HepG2 (cell line): ENCODE data around the gene NUDT7. TPM values are rescaled to one million over a fixed set of nuclear protein-coding genes. Genes with fewer than 3 reads are reported as not detected.

ENCODE experiments used
- AFF4 ChIP-seq: sonication (generic); formaldehyde crosslinking; IDR thresholded peaks from 2 replicates; pipeline ENCODE4 v1.4.0; 2020; ENCODE audit warnings: missing genetic modification reagents
- AGO2 ChIP-seq: fragments of 200-400 bp; formaldehyde crosslinking; optimal IDR thresholded peaks from 2 replicates; pipeline ENCODE3; 2017; ENCODE audit warnings: mild to moderate bottlenecking, low read depth, low read length, moderate library complexity
- BORCS8-MEF2B ChIP-seq: sonication (generic); formaldehyde crosslinking; IDR thresholded peaks from 2 replicates; pipeline ENCODE4 v1.8.0; 2022; ENCODE audit warnings: mild to moderate bottlenecking, missing genetic modification reagents
- GATAD1 ChIP-seq: IDR thresholded peaks from 2 replicates; pipeline ENCODE4 v1.6.1; 2016; ENCODE audit warnings: missing genetic modification reagents, missing compliant biosample characterization
- NFE2L1 ChIP-seq: sonication (generic); formaldehyde crosslinking; IDR thresholded peaks from 2 replicates; pipeline ENCODE4 v1.4.0; 2020; ENCODE audit warnings: missing genetic modification reagents, mild to moderate bottlenecking, borderline replicate concordance
- PCBP2 ChIP-seq: fragments of 200-400 bp; formaldehyde crosslinking; optimal IDR thresholded peaks from 2 replicates; pipeline ENCODE3; 2018; ENCODE audit warnings: low read length, low read depth; ENCODE audit not compliant: poor library complexity, severe bottlenecking
- POLR2AphosphoS2 ChIP-seq: IDR thresholded peaks from 2 replicates; pipeline ENCODE4 v1.6.1; 2011; ENCODE audit warnings: low read depth, low read length, improper control_type of control experiment
- POLR2G ChIP-seq: fragments of 200-400 bp; formaldehyde crosslinking; IDR thresholded peaks from 2 replicates; pipeline ENCODE4 v1.6.1; 2018; ENCODE audit warnings: mild to moderate bottlenecking, low read depth, low read length, moderate library complexity
- SCMH1 ChIP-seq: sonication (generic); formaldehyde crosslinking; IDR thresholded peaks from 2 replicates; pipeline ENCODE4 v1.9.0; 2021; ENCODE audit warnings: missing genetic modification reagents, mild to moderate bottlenecking, borderline replicate concordance
- SNAPC2 ChIP-seq: sonication (generic); formaldehyde crosslinking; IDR thresholded peaks from 2 replicates; pipeline ENCODE4 v1.8.1; 2022; ENCODE audit warnings: mild to moderate bottlenecking, missing genetic modification reagents
- SOX13 ChIP-seq, 3 experiments: fragments of 450-650 bp in 1 of 3; sonication (generic) in 1 of 3; formaldehyde crosslinking in 1 of 3; IDR thresholded peaks in 2 of 3; conservative IDR thresholded peaks in 1 of 3; 2 replicates each; pipeline versions ENCODE4 v1.5.0 to v1.6.1; 2016 to 2020; ENCODE audit warnings: antibody characterized with exemption in 1 of 3, mild to moderate bottlenecking in 1 of 3, missing compliant biosample characterization in 1 of 3, missing genetic modification reagents in 1 of 3, moderate library complexity in 1 of 3
- YEATS2 ChIP-seq: sonication (generic); formaldehyde crosslinking; IDR thresholded peaks from 2 replicates; pipeline ENCODE4 v1.4.0; 2020; ENCODE audit warnings: missing genetic modification reagents, borderline replicate concordance
- YEATS4 ChIP-seq: sonication (generic); formaldehyde crosslinking; IDR thresholded peaks from 2 replicates; pipeline ENCODE4 v1.4.0; 2020; ENCODE audit warnings: missing genetic modification reagents, borderline replicate concordance
- ZBTB20 ChIP-seq: sonication (generic); formaldehyde crosslinking; IDR thresholded peaks from 2 replicates; pipeline ENCODE4 v1.8.1; 2023; ENCODE audit warnings: missing genetic modification reagents, low read depth, mild to moderate bottlenecking, borderline replicate concordance
- ZFY ChIP-seq: sonication (generic); formaldehyde crosslinking; IDR thresholded peaks from 2 replicates; pipeline ENCODE4 v1.4.0; 2020; ENCODE audit warnings: missing genetic modification reagents
- ZNF530 ChIP-seq: sonication (generic); formaldehyde crosslinking; IDR thresholded peaks from 2 replicates; pipeline ENCODE4 v1.5.0; 2020; ENCODE audit warnings: low read depth, mild to moderate bottlenecking, missing genetic modification reagents
- ZNF674 ChIP-seq: sonication (generic); formaldehyde crosslinking; IDR thresholded peaks from 2 replicates; pipeline ENCODE4 v1.5.0; 2020; ENCODE audit warnings: low read depth, mild to moderate bottlenecking, missing genetic modification reagents
- ZNF709 ChIP-seq: sonication (generic); formaldehyde crosslinking; IDR thresholded peaks from 2 replicates; pipeline ENCODE4 v1.5.0; 2020; ENCODE audit warnings: mild to moderate bottlenecking, missing genetic modification reagents
- ZNF770 ChIP-seq: sonication (generic); formaldehyde crosslinking; IDR thresholded peaks from 2 replicates; pipeline ENCODE4 v1.5.0; 2020; ENCODE audit warnings: mild to moderate bottlenecking, missing genetic modification reagents
- polyA plus RNA-seq, 8 experiments: library from polyadenylated mRNA; depleted of rRNA in 3 of 8; stranded (reverse) in 7 of 8; unstranded in 1 of 8; fragments of >200 nt; fragmentation: Illumina TruSeq in 4 of 8; extraction: Trizol in 4 of 8; gene quantifications; 2 replicates each; pipeline versions ENCODE4 v1.2.1 to v1.2.3, GENCODE V29; 2011 to 2016; ENCODE audit warnings: low read depth in 4 of 8, missing spikeins in 1 of 8, mixed read lengths in 1 of 8; ENCODE audit not compliant: insufficient read depth in 1 of 8
- total RNA-seq, 5 experiments: library from RNA; depleted of rRNA; stranded (reverse); fragments of >200 nt; fragmentation: Illumina TruSeq; extraction: Trizol; gene quantifications; 2 replicates each; pipeline ENCODE4 v1.2.3, GENCODE V29; 2016; ENCODE audit warnings: low read depth in 1 of 5
- TF ChIP-seq, protein P1 (sequence below): sonication (generic); formaldehyde crosslinking; IDR thresholded peaks from 2 replicates; pipeline ENCODE4 v1.8.1; 2022; ENCODE audit warnings: low read depth, mild to moderate bottlenecking, missing genetic modification reagents

The NUDT7 gene
- total and polyA plus RNA-seq, 2 of the 13 experiments (the other 11 are each of a cell fraction or from before 2014, with no cell fraction given) = 14.3 to 23.9 TPM

- TF ChIP-seq AFF4 (no peak), ZNF530 (CRISPR knock-in tag) (no peak), BORCS8-MEF2B (CRISPR knock-in tag) (peak; percentile 79; the same call in 1 of the 2 replicates), SNAPC2 (peak; percentile 68), PCBP2 (no peak), YEATS4 (peak; percentile 88), AGO2 (peak; percentile 92), SOX13 (IDR thresholded peaks at IDR 0.05) (no peak), SOX13 (CRISPR knock-in tag; conservative IDR thresholded peaks at IDR 0.05 in 1 of 2, IDR thresholded peaks at IDR 0.05 in 1 of 2) (peak in 1 of 2 experiments; percentile 47; a peak in 2 of 4 replicates), ZNF709 (CRISPR knock-in tag) (0 out of 2 replicates have a peak, but pooled peaks have one; percentile 37), GATAD1 (no peak; the same call in 1 of the 2 replicates), YEATS2 (CRISPR knock-in tag) (peak; percentile 47; the same call in 1 of the 2 replicates), ZFY (CRISPR knock-in tag) (peak; percentile 95), POLR2AphosphoS2 (no peak), POLR2G (peak; percentile 88), ZBTB20 (no peak), NFE2L1 (no peak), SCMH1 (CRISPR knock-in tag) (no peak), ZNF770 (peak; percentile 65), ZNF674 (CRISPR knock-in tag) (no peak)
- TF ChIP-seq, protein P1, sequence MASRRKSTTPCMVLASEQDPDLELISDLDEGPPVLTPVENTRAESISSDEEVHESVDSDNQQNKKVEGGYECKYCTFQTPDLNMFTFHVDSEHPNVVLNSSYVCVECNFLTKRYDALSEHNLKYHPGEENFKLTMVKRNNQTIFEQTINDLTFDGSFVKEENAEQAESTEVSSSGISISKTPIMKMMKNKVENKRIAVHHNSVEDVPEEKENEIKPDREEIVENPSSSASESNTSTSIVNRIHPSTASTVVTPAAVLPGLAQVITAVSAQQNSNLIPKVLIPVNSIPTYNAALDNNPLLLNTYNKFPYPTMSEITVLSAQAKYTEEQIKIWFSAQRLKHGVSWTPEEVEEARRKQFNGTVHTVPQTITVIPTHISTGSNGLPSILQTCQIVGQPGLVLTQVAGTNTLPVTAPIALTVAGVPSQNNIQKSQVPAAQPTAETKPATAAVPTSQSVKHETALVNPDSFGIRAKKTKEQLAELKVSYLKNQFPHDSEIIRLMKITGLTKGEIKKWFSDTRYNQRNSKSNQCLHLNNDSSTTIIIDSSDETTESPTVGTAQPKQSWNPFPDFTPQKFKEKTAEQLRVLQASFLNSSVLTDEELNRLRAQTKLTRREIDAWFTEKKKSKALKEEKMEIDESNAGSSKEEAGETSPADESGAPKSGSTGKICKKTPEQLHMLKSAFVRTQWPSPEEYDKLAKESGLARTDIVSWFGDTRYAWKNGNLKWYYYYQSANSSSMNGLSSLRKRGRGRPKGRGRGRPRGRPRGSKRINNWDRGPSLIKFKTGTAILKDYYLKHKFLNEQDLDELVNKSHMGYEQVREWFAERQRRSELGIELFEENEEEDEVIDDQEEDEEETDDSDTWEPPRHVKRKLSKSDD = peak; percentile 45; the same call in 1 of the 2 replicates
Observed at GRCh38 chr16:77722309-77723107, at the start of gene NUDT7 (continued).
